ENCODE data around the gene GOLGA7B.

The GOLGA7B gene

GRCh38 chr10:97870990-97871389 is 21.3 kb downstream of the GOLGA7B start:
- in situ Hi-C loops (cut with HindIII; ENCODE audit: low sequenced_read_pairs), result no loop called here
- TF ChIP-seq, protein P1, sequence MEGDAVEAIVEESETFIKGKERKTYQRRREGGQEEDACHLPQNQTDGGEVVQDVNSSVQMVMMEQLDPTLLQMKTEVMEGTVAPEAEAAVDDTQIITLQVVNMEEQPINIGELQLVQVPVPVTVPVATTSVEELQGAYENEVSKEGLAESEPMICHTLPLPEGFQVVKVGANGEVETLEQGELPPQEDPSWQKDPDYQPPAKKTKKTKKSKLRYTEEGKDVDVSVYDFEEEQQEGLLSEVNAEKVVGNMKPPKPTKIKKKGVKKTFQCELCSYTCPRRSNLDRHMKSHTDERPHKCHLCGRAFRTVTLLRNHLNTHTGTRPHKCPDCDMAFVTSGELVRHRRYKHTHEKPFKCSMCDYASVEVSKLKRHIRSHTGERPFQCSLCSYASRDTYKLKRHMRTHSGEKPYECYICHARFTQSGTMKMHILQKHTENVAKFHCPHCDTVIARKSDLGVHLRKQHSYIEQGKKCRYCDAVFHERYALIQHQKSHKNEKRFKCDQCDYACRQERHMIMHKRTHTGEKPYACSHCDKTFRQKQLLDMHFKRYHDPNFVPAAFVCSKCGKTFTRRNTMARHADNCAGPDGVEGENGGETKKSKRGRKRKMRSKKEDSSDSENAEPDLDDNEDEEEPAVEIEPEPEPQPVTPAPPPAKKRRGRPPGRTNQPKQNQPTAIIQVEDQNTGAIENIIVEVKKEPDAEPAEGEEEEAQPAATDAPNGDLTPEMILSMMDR (IDR thresholded peaks at IDR 0.05; ENCODE audit: low read depth, low read length, missing control alignments), result no peak
- H3K4me3 ChIP-seq (ENCODE audit: low read depth, low read length), result no peak overlapping the region
- no peak for DNase-seq (ENCODE audit: low read depth)

GRCh38 chr10:97873569-97873968 is 23.9 kb downstream of the GOLGA7B start:
- no peak for DNase-seq (ENCODE audit: low read depth)
- in situ Hi-C loops (cut with HindIII; ENCODE audit: low sequenced_read_pairs), result no loop called here
- TF ChIP-seq, protein P1 (IDR thresholded peaks at IDR 0.05; ENCODE audit: low read depth, low read length, missing control alignments), result no peak
- no peak overlapping the region for H3K4me3 ChIP-seq (ENCODE audit: low read depth, low read length)

DNA sequence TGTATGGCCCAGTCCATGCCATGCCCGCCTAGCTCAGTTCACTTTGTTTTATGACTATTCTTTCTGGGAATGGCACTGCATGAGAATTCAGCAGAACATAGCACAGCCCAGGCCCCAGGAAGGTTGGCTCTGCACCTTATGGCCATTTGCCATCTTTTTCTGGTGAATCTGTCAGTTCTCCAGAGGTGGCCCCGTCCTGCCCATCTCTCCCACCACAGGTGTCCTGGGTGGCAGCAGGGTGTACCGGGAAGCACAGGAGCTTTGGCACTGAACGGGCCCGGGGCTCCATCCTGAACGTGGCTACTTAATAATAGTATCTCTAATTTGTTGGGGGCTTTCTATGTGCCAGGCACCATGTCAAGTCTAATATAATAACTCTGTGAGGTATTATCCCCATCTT is 24.7 kb downstream of the GOLGA7B start:
- H3K4me3 ChIP-seq (ENCODE audit: low read depth, low read length), result no peak overlapping the region
- no peak for DNase-seq (ENCODE audit: low read depth)
- in situ Hi-C loops (cut with HindIII; ENCODE audit: low sequenced_read_pairs), result no loop called here
- TF ChIP-seq, protein P1 (IDR thresholded peaks at IDR 0.05; ENCODE audit: low read depth, low read length, missing control alignments), result no peak

DNA sequence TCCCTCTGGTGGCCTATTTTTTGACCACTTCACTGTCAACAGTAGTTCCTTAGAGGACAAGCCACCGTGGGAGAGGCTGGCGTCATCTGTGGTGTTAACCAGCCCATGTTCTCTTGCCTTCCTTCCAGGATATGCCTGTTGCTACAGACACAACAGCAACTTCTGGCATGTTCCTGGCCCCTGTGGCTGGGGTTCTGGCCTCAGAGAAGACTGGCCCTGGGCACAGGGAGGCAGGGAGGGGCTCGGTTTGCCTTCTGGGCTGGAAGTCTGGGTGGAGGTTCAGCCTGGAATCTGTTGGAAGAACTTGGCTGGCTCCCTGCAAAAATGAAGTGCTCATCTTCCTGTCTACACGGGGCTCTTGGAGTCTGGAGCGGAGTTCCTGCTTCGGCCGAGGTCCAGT is 25.7 kb downstream of the GOLGA7B start:
- TF ChIP-seq, protein P1 (IDR thresholded peaks at IDR 0.05; ENCODE audit: low read depth, low read length, missing control alignments), result no peak
- DNase-seq (ENCODE audit: low read depth), result no peak
- in situ Hi-C loops (cut with HindIII; ENCODE audit: low sequenced_read_pairs), result no loop called here
- H3K4me3 ChIP-seq (ENCODE audit: low read depth, low read length), result no peak overlapping the region

GRCh38 chr10:97876402-97876801 is 26.8 kb downstream of the GOLGA7B start:
- TF ChIP-seq, protein P1 (IDR thresholded peaks at IDR 0.05; ENCODE audit: low read depth, low read length, missing control alignments), result no peak
- in situ Hi-C loops (cut with HindIII; ENCODE audit: low sequenced_read_pairs), result no loop called here
- no peak for DNase-seq (ENCODE audit: low read depth)
- no peak overlapping the region for H3K4me3 ChIP-seq (ENCODE audit: low read depth, low read length)

- TF ChIP-seq, protein P1 (IDR thresholded peaks at IDR 0.05; ENCODE audit: low read depth, low read length, missing control alignments), result no peak
- in situ Hi-C loops (cut with HindIII; ENCODE audit: low sequenced_read_pairs), result no loop called here
- no peak overlapping the region for H3K4me3 ChIP-seq (ENCODE audit: low read depth, low read length)
- no peak for DNase-seq (ENCODE audit: low read depth)
Measured at GRCh38 chr10:97879241-97879640, 29.6 kb downstream of the GOLGA7B start.

DNA sequence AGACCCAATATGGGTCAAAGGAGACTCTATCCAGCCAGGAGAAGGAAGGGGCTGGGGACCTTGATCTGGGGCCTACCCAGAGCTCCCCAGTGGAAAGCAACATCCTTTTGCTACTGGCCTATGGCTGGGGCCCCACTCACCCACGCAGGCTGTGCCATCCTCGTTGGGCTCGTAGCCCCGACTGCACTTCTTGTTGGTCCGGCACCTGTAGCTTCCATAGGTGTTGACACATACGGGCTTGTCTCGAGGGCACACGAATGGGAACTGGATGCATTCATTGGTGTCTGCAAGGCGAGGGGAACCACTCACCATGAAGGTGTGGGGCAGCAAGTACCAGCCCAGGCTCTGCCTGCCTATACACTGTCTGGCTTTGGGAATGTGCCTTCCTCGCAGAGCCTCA is 30.5 kb downstream of the GOLGA7B start:
- in situ Hi-C loops (cut with HindIII; ENCODE audit: low sequenced_read_pairs), result no loop called here
- no peak overlapping the region for H3K4me3 ChIP-seq (ENCODE audit: low read depth, low read length)
- TF ChIP-seq, protein P1 (IDR thresholded peaks at IDR 0.05; ENCODE audit: low read depth, low read length, missing control alignments), result no peak
- DNase-seq (ENCODE audit: low read depth), result no peak
